ENCODE results near the gene PRIM1.
A peak's percentile ranks its signal among the peaks of the same experiment; 100 is the strongest.
"Not testable (repeated sequence)": the region's sequence is repeated elsewhere in the genome, so short reads cannot be mapped to it uniquely, and the experiment has no call there.

PRIM1 gene

DNA sequence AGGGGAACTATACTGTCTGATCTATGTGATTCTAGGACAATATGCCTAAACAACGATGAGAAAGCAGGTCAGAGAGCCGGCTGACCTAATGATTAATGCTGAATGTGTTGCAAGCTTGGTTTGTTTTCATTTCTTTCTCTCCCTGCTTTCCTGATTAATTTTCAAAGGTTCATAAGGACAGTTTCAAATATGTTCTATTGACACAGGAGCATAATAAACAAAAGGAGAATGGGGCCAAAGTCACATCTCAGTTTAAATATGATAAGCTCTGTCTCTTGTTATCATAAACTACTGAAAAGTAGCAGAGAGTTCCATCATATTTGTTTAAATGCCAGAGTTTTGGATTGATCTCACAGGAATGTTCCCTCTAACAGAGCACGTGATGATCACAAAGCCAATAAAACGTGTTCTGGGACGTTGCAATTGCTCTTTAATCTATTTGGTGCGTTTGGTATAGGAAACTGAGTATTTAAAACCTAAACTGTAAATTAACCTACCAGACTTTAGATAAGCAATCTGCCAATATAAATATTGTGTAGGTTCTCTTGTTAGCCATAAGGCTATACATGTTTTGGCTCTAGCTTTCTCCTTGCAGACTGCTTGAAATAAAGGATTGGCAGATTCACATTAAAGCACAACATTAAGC lies 7.3 kb upstream of the PRIM1 start:
- no peak for DNase-seq

- no peak for DNase-seq
These were observed 6.7 kb upstream of the PRIM1 start for GRCh38 chr12:56758728-56759262.

GRCh38 chr12:56757971-56758370 lies 5.8 kb upstream of the PRIM1 start:
- DNase-seq: not testable (repeated sequence)

- no peak for DNase-seq
These were observed 1.4 kb upstream of the PRIM1 start for GRCh38 chr12:56753566-56753965.

DNA sequence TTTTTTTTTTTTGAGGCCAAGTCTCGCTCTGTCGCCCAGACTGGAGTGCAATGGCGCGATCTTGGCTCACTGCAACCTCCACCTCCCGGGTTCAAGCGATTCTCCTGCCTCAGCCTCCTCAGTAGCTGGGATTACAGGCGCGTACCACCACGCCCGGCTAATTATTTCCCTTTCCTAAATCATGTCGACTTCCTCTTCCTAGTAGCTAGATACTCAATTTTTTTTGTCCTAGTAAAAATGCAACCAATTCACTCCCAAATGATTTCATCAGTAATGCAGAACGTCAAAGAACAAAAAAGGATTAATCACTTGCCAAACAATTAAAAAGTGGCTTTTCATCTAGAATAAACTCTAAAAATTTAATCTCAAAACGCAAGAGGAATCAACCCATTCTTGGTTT lies 1.5 kb downstream of the PRIM1 start:
- DNase-seq: not testable (repeated sequence)

GRCh38 chr12:56749853-56750252 lies 2.3 kb downstream of the PRIM1 start:
- no peak for DNase-seq

GRCh38 chr12:56749359-56749758 lies 2.8 kb downstream of the PRIM1 start:
- DNase-seq: no peak

- DNase-seq: no peak
These were observed 23.8 kb downstream of the PRIM1 start for GRCh38 chr12:56728139-56728861.

DNA sequence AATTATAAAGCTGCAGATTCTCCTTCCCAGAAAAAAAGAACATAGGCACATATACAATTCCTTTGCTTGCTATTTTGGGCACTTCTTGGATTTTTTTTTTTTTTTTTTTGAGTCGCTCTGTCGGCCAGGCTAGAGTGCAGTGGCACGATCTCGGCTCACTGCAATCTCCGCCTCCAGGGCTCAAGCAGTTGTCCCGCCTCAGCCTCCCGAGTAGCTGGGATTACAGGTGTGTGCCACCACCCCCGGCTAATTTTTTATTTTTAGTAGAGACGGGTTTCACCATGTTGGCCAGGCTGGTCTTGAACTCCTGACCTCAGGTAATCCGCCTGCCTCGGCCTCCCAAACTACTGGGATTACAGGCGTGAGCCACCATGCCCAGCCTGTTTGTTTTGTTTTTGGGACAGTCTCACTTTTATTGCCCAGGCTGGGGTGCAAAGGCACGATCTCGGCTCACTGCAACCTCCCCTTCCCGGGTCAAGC lies 25.9 kb downstream of the PRIM1 start:
- DNase-seq: not testable (repeated sequence)

DNA sequence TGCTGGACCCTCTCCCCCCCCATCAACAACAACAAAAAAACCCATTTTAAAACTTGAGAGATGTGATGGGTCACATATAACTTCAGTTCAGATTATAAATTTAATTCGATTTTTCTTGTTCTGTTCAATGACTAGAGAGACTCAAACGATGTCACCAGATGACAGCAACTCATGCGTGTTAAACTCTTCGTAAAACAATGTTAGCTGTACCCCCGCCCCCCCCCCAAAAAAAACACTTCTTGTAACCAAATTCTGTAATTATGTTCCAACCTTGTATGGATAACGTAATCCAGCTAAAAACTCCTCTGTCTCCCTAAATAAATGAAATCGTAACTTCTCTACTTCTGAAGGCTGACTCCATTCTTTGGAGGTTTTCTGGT lies 26.4 kb downstream of the PRIM1 start:
- DNase-seq: no peak

- peak; percentile 92 for DNase-seq
These were observed 27.0 kb downstream of the PRIM1 start, which contains the start of gene NACA for GRCh38 chr12:56724972-56725722. Gene NACA (minus strand): TSS chr12:56725299. CDS start chr12:56724521, 778 bp downstream.

GRCh38 chr12:56724701-56724971 lies 27.5 kb downstream of the PRIM1 start:
- DNase-seq: no peak

- DNase-seq: peak; percentile 5
These were observed 28.0 kb downstream of the PRIM1 start for GRCh38 chr12:56723889-56724700.

GRCh38 chr12:56723352-56723751 lies 28.8 kb downstream of the PRIM1 start:
- DNase-seq: no peak

DNA sequence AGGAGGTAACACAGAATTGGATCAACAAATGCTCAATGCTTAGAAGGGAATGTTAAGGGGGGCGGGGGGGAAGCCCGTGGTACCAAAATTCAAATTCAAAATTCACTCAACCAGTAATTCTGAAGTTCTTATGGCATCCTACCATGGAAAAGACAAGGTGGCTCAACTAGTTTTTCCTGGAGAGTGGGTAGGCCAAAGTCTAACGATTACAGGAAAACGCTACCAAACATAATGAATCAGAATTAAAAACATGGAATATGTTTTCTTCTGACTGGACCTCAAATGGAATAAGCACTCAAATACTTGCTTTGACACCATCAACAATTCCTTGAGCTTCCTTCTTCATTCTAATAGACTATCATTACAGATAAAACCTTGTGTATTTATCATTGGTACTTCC lies 29.3 kb downstream of the PRIM1 start:
- DNase-seq: no peak

DNA sequence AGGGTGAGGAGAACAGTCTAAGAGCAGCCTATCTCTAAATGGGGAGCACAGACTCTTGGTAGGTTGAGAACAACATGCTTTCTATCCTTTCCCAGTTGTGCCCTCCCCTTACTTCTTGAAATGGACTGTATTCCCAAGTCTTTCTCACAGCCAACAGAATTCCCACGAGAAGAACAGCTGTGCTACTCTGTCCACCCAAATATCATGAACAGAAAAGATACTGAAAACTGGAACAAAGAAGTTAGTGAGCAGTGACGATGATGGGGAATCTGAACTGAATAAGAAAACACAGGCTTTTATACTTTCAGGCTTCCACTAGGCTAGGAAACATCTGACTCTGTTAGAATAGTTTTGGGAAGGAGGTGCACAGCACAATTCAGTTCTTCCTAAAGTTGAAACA lies 30.4 kb downstream of the PRIM1 start:
- no peak for DNase-seq

DNA sequence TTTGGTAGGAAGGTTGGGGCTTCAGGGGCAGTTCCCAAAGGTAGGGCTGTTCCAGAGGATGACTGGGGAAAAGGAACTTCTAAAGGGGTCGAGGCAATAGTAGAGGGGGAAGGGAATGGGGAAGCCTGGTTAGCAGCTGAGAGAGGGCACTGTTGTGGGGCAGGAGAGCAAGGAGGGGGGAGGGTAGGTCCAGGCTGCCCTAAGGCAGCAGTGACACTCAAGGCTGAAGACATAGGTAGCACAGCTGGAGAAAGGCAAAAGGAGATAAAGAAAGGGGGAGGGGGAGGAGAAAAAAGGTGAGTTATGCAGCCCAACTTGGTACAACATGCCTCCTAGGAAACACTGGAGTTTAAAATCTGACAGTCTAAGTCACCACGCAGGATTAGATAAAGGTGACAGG lies 30.9 kb downstream of the PRIM1 start:
- DNase-seq: no peak

GRCh38 chr12:56720731-56721151 lies 31.4 kb downstream of the PRIM1 start:
- DNase-seq: no peak

- DNase-seq: no peak
These were observed 33.1 kb downstream of the PRIM1 start for GRCh38 chr12:56719056-56719455.

- DNase-seq: no peak
These were observed 33.5 kb downstream of the PRIM1 start for GRCh38 chr12:56718636-56719035.

DNA sequence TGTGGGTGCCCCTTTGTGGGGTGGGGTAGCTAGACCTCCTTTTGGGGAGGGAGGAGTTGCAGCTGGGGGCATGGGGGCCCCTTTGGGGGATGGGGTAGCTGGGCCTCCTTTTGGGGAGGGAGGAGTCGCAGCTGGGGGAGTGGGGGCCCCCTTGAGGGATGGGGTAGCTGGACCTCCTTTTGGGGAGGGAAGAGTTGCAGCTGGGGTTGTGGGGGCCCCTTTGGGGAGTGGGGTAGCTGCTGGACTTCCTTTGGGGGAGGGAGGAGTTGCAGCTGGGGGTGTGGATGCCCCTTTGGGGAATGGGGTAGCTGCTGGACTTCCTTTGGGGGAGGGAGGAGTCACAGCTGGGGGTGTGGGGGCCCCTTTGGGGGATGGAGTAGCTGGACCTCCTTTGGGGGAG lies 34.0 kb downstream of the PRIM1 start:
- DNase-seq: no peak

DNA sequence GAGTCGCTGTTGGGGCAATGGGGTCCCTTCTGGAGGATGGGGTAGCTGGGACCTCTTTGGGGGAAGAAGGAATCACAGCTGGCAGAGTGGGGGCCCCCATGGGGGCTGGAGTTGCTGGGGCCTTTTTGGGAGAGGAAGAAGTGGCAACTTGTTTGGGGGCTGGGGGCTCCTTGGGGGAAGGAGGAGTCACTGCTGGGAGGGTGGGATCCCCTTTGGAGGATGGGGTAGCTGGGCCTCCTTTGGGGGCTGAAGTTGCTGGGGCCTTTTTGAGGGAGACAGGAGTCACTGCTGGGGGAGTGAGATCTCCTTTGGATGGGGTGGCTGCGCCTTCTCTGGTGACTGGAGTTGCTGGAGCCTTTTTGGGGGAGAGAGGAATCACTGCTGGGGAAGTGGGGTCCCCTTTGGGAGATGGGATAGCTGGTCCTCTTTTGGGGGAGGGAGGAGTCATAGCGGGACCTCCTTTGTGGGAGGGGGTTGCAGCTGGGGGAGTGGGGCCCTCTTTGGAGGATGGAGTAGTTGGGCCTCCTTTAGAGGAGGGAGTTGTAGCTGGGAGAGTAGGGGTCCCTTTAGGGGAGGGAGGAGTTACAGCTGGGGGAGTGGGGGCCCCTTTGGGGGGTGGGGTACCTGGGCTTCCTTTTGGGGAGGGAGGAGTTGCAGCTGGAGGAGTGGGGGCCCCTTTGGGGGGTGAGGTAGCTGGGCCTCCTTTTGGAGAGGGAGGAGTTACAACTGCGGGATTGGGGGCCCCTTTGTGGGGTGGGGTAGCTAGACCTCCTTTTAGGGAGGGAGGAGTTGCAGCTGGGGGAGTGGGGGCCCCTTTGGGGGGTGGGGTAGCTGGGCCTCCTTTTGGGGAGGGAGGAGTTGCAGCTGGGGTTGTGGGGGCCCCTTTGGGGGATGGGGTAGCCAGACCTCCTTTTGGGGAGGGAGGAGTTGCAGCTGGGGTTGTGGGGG lies 34.9 kb downstream of the PRIM1 start:
- no peak for DNase-seq
